Lung (tissue), 12 donors: ENCODE results near the gene NACC2. TPM values are rescaled to one million over a fixed set of nuclear protein-coding genes. Genes with fewer than 3 reads are reported as not detected.

ENCODE experiments used
- ATAC-seq: fragments of 200-7000 bp; cut with Tn5 transposase; one replicate; pipeline ENCODE4 v1.9.1; 2020; ENCODE audit warnings: moderate number of reproducible peaks; ENCODE audit not compliant: insufficient read depth, low FRiP score
- DNase-seq, 3 donors: peaks; one replicate each; pipeline ENCODE4 v3.0.0-alpha.2; 2013 to 2017
- H3K27ac ChIP-seq, 2 donors: one replicate each; pipeline ENCODE4 v1.5.1; 2013; ENCODE audit warnings: mild to moderate bottlenecking in 2 of 2, moderate library complexity in 2 of 2, control low read depth in 1 of 2, inconsistent platforms in 1 of 2, low read depth in 1 of 2, low read length in 1 of 2
- H3K27me3 ChIP-seq, 3 donors: one replicate each; pipeline ENCODE4 v1.5.1; 2013; ENCODE audit warnings: low read length in 2 of 3; ENCODE audit not compliant: control insufficient read depth in 3 of 3, insufficient read depth in 3 of 3
- H3K36me3 ChIP-seq, 4 donors: one replicate each; pipeline ENCODE4 v1.5.1; 2013; ENCODE audit warnings: low read length in 4 of 4, mild to moderate bottlenecking in 1 of 4, moderate library complexity in 1 of 4; ENCODE audit not compliant: control insufficient read depth in 4 of 4, insufficient read depth in 4 of 4
- H3K4me1 ChIP-seq, 5 donors: one replicate each; pipeline ENCODE4 v1.5.1; 2013; ENCODE audit warnings: low read length in 5 of 5, mild to moderate bottlenecking in 2 of 5, moderate library complexity in 1 of 5; ENCODE audit not compliant: control insufficient read depth in 5 of 5, insufficient read depth in 5 of 5
- H3K4me3 ChIP-seq: one replicate; pipeline ENCODE4 v1.5.1; 2013; ENCODE audit warnings: mild to moderate bottlenecking, control low read depth, moderate library complexity
- H3K9ac ChIP-seq, 2 donors: one replicate each; pipeline ENCODE4 v1.5.1; 2013; ENCODE audit warnings: low read length in 2 of 2, control low read depth in 1 of 2; ENCODE audit not compliant: insufficient read depth in 1 of 2
- H3K9me3 ChIP-seq, 4 donors: one replicate each; pipeline ENCODE4 v1.5.1; 2013; ENCODE audit warnings: low read length in 3 of 4, mild to moderate bottlenecking in 1 of 4, moderate library complexity in 1 of 4; ENCODE audit not compliant: control insufficient read depth in 4 of 4, insufficient read depth in 3 of 4
- CTCF ChIP-seq: IDR thresholded peaks from 2 replicates; pipeline ENCODE4 v1.5.1; 2012; ENCODE audit warnings: mild to moderate bottlenecking; ENCODE audit errors: control extremely low read depth, extremely low read depth
- WGBS, 2 donors: extraction: QIAGEN DNeasy Blood & Tissue Kit; methylation state at CpG; one replicate each; pipeline ENCODE4 v1.1.7; 2013; 5-methylcytosine and 5-hydroxymethylcytosine counted together
- polyA plus RNA-seq, 2 donors: library from polyadenylated mRNA; stranded (reverse); fragments of 200-250 nt; gene quantifications; one replicate each; pipeline ENCODE4 v1.2.1, GENCODE V29; 2013
- total RNA-seq, 2 donors: library from RNA; depleted of rRNA in 1 of 2; stranded (reverse); fragments of >200 nt in 1 of 2; gene quantifications; one replicate each; pipeline ENCODE4 v1.2.1, GENCODE V29; 2014 to 2021
- donor health status: control.
- donor health status: control.
- donor health status: Bipolar disorder and iron deficiency.
- donor health status: healthy.
- donor health status: DM: yes; HTN: yes; CAD: no.

NACC2 gene
- total and polyA plus RNA-seq, 4 donors: 5.9 to 32.7 (median 10.5) TPM

- no peaks in the 10 kb centered on the region for H3K27me3 ChIP-seq
- H3K9ac ChIP-seq: no peak overlapping the region
- H3K27ac ChIP-seq: no peak overlapping the region
- WGBS, 2 donors: 89 to 92% methylated on average over 23 of the region's 23 CpGs
- TF ChIP-seq CTCF: no peak
- DNase-seq: no peak
- peaks cover 0 to 16% (median 4%) of the 10 kb centered on the region in 5 donors for H3K4me1 ChIP-seq
- peaks cover 0 to 5% (median 0%) of the 10 kb centered on the region in 4 donors for H3K36me3 ChIP-seq
- H3K9me3 ChIP-seq: no peaks in the 10 kb centered on the region
- no peak for ATAC-seq
- no peak overlapping the region for H3K4me3 ChIP-seq
Measured at GRCh38 chr9:136018257-136019031, 76.6 kb downstream of the NACC2 start.

- Histone ChIP-seq H3K4me1 (peaks cover 0 to 20% (median 4%) of the 10 kb centered on the region in 5 donors), H3K27me3 (no peaks in the 10 kb centered on the region), H3K36me3 (peaks cover 0 to 9% (median 0%) of the 10 kb centered on the region in 4 donors), H3K27ac (no peak overlapping the region), H3K4me3 (no peak overlapping the region), H3K9me3 (no peaks in the 10 kb centered on the region), H3K9ac (no peak overlapping the region)
- WGBS, 2 donors: 79 to 90% methylated on average over 27 of the region's 27 CpGs
- ATAC-seq (no peak), DNase-seq (peak in 1 of 3 donors; percentile 53)
- no peak for TF ChIP-seq CTCF
Measured at GRCh38 chr9:136017289-136018190, 77.5 kb downstream of the NACC2 start.

GRCh38 chr9:136016572-136017288 lies 78.4 kb downstream of the NACC2 start:
- no peaks in the 10 kb centered on the region for H3K9me3 ChIP-seq
- peaks cover 0 to 25% (median 4%) of the 10 kb centered on the region in 5 donors for H3K4me1 ChIP-seq
- no peaks in the 10 kb centered on the region for H3K27me3 ChIP-seq
- H3K36me3 ChIP-seq: peaks cover 0 to 12% (median 0%) of the 10 kb centered on the region in 4 donors
- ATAC-seq (no peak), DNase-seq (no peak)
- no peak overlapping the region for H3K9ac ChIP-seq
- no peak for TF ChIP-seq CTCF
- no peak overlapping the region for H3K4me3 ChIP-seq
- no peak overlapping the region for H3K27ac ChIP-seq
- 94 to 95% methylated on average over 23 of the region's 23 CpGs for WGBS, 2 donors
